Measurements from ENCODE around the gene OSBP2. TPM values are rescaled to one million over a fixed set of nuclear protein-coding genes. Genes with fewer than 3 reads are reported as not detected.

OSBP2 gene
- total and polyA plus RNA-seq, 4 donors = 1.1 to 12.3 (median 2.6) TPM

DNA sequence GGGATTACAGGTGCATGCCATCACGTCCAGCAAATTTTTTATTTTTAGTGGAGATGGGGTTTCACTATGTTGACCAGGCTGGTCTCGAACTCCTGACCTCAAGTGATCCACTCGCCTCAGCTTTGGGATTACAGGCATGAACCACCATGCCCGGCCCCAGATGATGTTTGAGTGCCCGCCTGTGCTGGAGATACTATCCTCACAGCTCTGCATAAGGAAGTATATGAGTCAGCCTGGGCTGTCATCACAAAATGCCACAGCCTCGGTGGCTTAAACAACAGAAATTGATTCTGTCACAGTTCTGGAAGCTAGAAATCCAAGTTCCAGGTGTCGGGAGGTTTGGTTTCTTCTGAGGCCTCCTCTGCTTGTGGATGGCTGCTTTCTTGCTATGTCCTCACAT is 119.3 kb downstream of the OSBP2 start:
- TF ChIP-seq CTCF (IDR thresholded peaks at IDR 0.05; ENCODE audit: control extremely low read depth, extremely low read depth) = no peak
- Histone ChIP-seq H3K9me3 (ENCODE audit: control insufficient read depth in 4 of 4, insufficient read depth in 3 of 4, low read length in 3 of 4) (no peaks in the 10 kb centered on the region), H3K9ac (ENCODE audit: insufficient read depth in 1 of 2, low read length in 2 of 2) (no peak overlapping the region), H3K4me1 (ENCODE audit: control insufficient read depth in 5 of 5, insufficient read depth in 5 of 5, low read length in 5 of 5) (peaks cover 0 to 1% (median 0%) of the 10 kb centered on the region in 5 donors), H3K36me3 (ENCODE audit: control insufficient read depth in 4 of 4, insufficient read depth in 4 of 4, low read length in 4 of 4) (no peaks in the 10 kb centered on the region), H3K4me3 (no peak overlapping the region), H3K27me3 (ENCODE audit: control insufficient read depth in 3 of 3, insufficient read depth in 3 of 3, low read length in 2 of 3) (peaks cover 0 to 3% (median 0%) of the 10 kb centered on the region in 3 donors), H3K27ac (ENCODE audit: low read depth in 1 of 2, low read length in 1 of 2) (no peak overlapping the region)
- no peak for DNase-seq
- WGBS, 2 donors = 90 to 91% methylated on average over 7 of the region's 7 CpGs
- ATAC-seq (ENCODE audit: insufficient read depth, low FRiP score) = no peak

GRCh38 chr22:30816413-30816812 is 121.7 kb downstream of the OSBP2 start:
- H3K4me3 ChIP-seq = no peak overlapping the region
- no peak overlapping the region for H3K9ac ChIP-seq (ENCODE audit: insufficient read depth in 1 of 2, low read length in 2 of 2)
- H3K27ac ChIP-seq (ENCODE audit: low read depth in 1 of 2, low read length in 1 of 2) = no peak overlapping the region
- TF ChIP-seq CTCF (IDR thresholded peaks at IDR 0.05; ENCODE audit: control extremely low read depth, extremely low read depth) = no peak
- ATAC-seq (ENCODE audit: insufficient read depth, low FRiP score) (no peak), DNase-seq (no peak)
- H3K36me3 ChIP-seq (ENCODE audit: control insufficient read depth in 4 of 4, insufficient read depth in 4 of 4, low read length in 4 of 4) = no peaks in the 10 kb centered on the region
- H3K27me3 ChIP-seq (ENCODE audit: control insufficient read depth in 3 of 3, insufficient read depth in 3 of 3, low read length in 2 of 3) = peaks cover 3 to 7% (median 3%) of the 10 kb centered on the region in 3 donors
- peaks cover 0 to 1% (median 0%) of the 10 kb centered on the region in 5 donors for H3K4me1 ChIP-seq (ENCODE audit: control insufficient read depth in 5 of 5, insufficient read depth in 5 of 5, low read length in 5 of 5)
- no peaks in the 10 kb centered on the region for H3K9me3 ChIP-seq (ENCODE audit: control insufficient read depth in 4 of 4, insufficient read depth in 3 of 4, low read length in 3 of 4)
- 83 to 85% methylated on average over 8 of the region's 8 CpGs for WGBS, 2 donors

DNA sequence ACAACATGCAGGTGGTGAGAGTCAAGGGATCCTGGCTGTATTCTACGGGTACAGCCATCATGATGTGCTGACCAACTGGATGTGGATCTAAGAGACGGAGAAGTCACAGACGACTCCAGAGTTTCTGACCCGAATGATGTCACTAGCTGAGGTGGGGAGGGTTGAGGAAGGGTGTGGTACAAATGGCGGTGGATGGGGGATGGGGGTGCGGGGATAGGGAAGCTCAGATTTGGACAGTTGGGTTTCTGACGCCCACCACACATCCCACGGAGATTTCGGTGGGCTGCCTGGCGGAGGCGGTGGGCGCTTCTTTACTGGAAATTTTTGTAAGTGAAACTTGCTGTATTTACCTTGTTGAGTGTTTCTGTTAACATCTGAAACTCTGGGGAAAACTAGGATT is 126.7 kb downstream of the OSBP2 start:
- 87 to 91% methylated on average over 12 of the region's 12 CpGs for WGBS, 2 donors
- Histone ChIP-seq H3K4me3 (no peak overlapping the region), H3K9ac (ENCODE audit: insufficient read depth in 1 of 2, low read length in 2 of 2) (no peak overlapping the region), H3K27me3 (ENCODE audit: control insufficient read depth in 3 of 3, insufficient read depth in 3 of 3, low read length in 2 of 3) (peaks cover 3 to 39% (median 12%) of the 10 kb centered on the region in 3 donors), H3K36me3 (ENCODE audit: control insufficient read depth in 4 of 4, insufficient read depth in 4 of 4, low read length in 4 of 4) (no peaks in the 10 kb centered on the region), H3K4me1 (ENCODE audit: control insufficient read depth in 5 of 5, insufficient read depth in 5 of 5, low read length in 5 of 5) (peaks cover 0 to 11% (median 0%) of the 10 kb centered on the region in 5 donors), H3K27ac (ENCODE audit: low read depth in 1 of 2, low read length in 1 of 2) (no peak overlapping the region), H3K9me3 (ENCODE audit: control insufficient read depth in 4 of 4, insufficient read depth in 3 of 4, low read length in 3 of 4) (no peaks in the 10 kb centered on the region)
- no peak for DNase-seq
- no peak for TF ChIP-seq CTCF (IDR thresholded peaks at IDR 0.05; ENCODE audit: control extremely low read depth, extremely low read depth)
- ATAC-seq (ENCODE audit: insufficient read depth, low FRiP score) = no peak

GRCh38 chr22:30821863-30822215 is 127.2 kb downstream of the OSBP2 start:
- no peak for TF ChIP-seq CTCF (IDR thresholded peaks at IDR 0.05; ENCODE audit: control extremely low read depth, extremely low read depth)
- WGBS, 2 donors = 42 to 45% methylated on average over 8 of the region's 8 CpGs
- Histone ChIP-seq H3K27me3 (ENCODE audit: control insufficient read depth in 3 of 3, insufficient read depth in 3 of 3, low read length in 2 of 3) (peaks cover 0 to 39% (median 12%) of the 10 kb centered on the region in 3 donors), H3K9ac (ENCODE audit: insufficient read depth in 1 of 2, low read length in 2 of 2) (no peak overlapping the region), H3K36me3 (ENCODE audit: control insufficient read depth in 4 of 4, insufficient read depth in 4 of 4, low read length in 4 of 4) (no peaks in the 10 kb centered on the region), H3K27ac (ENCODE audit: low read depth in 1 of 2, low read length in 1 of 2) (no peak overlapping the region), H3K4me3 (no peak overlapping the region), H3K9me3 (ENCODE audit: control insufficient read depth in 4 of 4, insufficient read depth in 3 of 4, low read length in 3 of 4) (no peaks in the 10 kb centered on the region), H3K4me1 (ENCODE audit: control insufficient read depth in 5 of 5, insufficient read depth in 5 of 5, low read length in 5 of 5) (peaks cover 0 to 11% (median 0%) of the 10 kb centered on the region in 5 donors)
- DNase-seq (no peak), ATAC-seq (ENCODE audit: insufficient read depth, low FRiP score) (no peak)

Measured in lung (tissue), 12 donors.